HG02759 (cell line): ENCODE measurements around the gene KIFC1.

ENCODE experiments used
- ATAC-seq: cut with Tn5 transposase; IDR thresholded peaks from one replicate; pipeline ENCODE4 v1.9.1; 2021; ENCODE audit warnings: mild to moderate bottlenecking, moderate library complexity; ENCODE audit not compliant: unreplicated experiment

Gene KIFC1

GRCh38 chr6:33439956-33440648 is 48.5 kb downstream of the KIFC1 start:
- ATAC-seq = no peak

GRCh38 chr6:33440649-33441309 is 49.2 kb downstream of the KIFC1 start:
- ATAC-seq = no peak

- no peak for ATAC-seq
These were observed 49.8 kb downstream of the KIFC1 start for GRCh38 chr6:33441457-33441856.

- no peak for ATAC-seq
These were observed 50.7 kb downstream of the KIFC1 start for GRCh38 chr6:33442283-33442682.

- no peak for ATAC-seq
These were observed 51.4 kb downstream of the KIFC1 start for GRCh38 chr6:33443025-33443424.

- ATAC-seq = no peak
These were observed 52.2 kb downstream of the KIFC1 start for GRCh38 chr6:33443619-33444504.

- no peak for ATAC-seq
These were observed 53.5 kb downstream of the KIFC1 start for GRCh38 chr6:33445119-33445603.

- no peak for ATAC-seq
These were observed 54.7 kb downstream of the KIFC1 start for GRCh38 chr6:33446356-33446755.

- no peak for ATAC-seq
These were observed 58.8 kb downstream of the KIFC1 start for GRCh38 chr6:33450434-33450833.

- no peak for ATAC-seq
These were observed 60.0 kb downstream of the KIFC1 start for GRCh38 chr6:33451606-33452005.

- ATAC-seq = no peak
These were observed 60.9 kb downstream of the KIFC1 start for GRCh38 chr6:33452496-33452895.

GRCh38 chr6:33453393-33454008 is 61.9 kb downstream of the KIFC1 start:
- no peak for ATAC-seq

- peak; percentile 98 for ATAC-seq
These were observed 62.7 kb downstream of the KIFC1 start, which contains the start of gene ZBTB9 for GRCh38 chr6:33454009-33454946. ZBTB9 (plus strand) TSS chr6:33454576; CDS start chr6:33455101, 525 bp downstream.

- ATAC-seq = no peak
These were observed 63.4 kb downstream of the KIFC1 start for GRCh38 chr6:33455051-33455450.

- ATAC-seq = no peak
These were observed 64.5 kb downstream of the KIFC1 start for GRCh38 chr6:33456156-33456555.

- no peak for ATAC-seq
These were observed 67.1 kb downstream of the KIFC1 start for GRCh38 chr6:33458676-33459075.

GRCh38 chr6:33459226-33459625 is 67.6 kb downstream of the KIFC1 start:
- ATAC-seq = no peak
